Calu3 (cell line): ENCODE data around the gene IFIH1. TPM values are rescaled to one million over a fixed set of nuclear protein-coding genes. Genes with fewer than 3 reads are reported as not detected.
A peak's percentile ranks its signal among the peaks of the same experiment; 100 is the strongest.

Experiments used
- BruUV-seq: library from RNA; stranded (reverse); fragments of 400-500 nt; replicated peaks from 2 replicates; lab custom pipeline; 2021; lab: Mats Ljungman, UMichigan
- CTCF ChIA-PET: fragments of 300-600 bp; sonication (Branson Sonifier 250); formaldehyde crosslinking; loops from one replicate; lab custom pipeline; 2022; ENCODE audit warnings: antibody characterized with exemption; lab: Charles Lee
- DNase-seq: peaks from one replicate; pipeline ENCODE4 v3.0.0; 2022
- H3K27ac Mint-ChIP-seq: one replicate; pipeline ENCODE4 v1.8.0; 2022; ENCODE audit warnings: mixed read lengths; ENCODE audit not compliant: unreplicated experiment
- H3K27me3 Mint-ChIP-seq: one replicate; pipeline ENCODE4 v1.8.0; 2022; ENCODE audit warnings: mixed read lengths; ENCODE audit not compliant: unreplicated experiment
- H3K36me3 Mint-ChIP-seq: one replicate; pipeline ENCODE4 v1.8.0; 2022; ENCODE audit warnings: mild to moderate bottlenecking, moderate library complexity, mixed read lengths; ENCODE audit not compliant: insufficient read depth, unreplicated experiment
- H3K4me1 Mint-ChIP-seq: one replicate; pipeline ENCODE4 v1.8.0; 2022; ENCODE audit warnings: mild to moderate bottlenecking, low read depth, mixed read lengths; ENCODE audit not compliant: unreplicated experiment
- H3K4me3 Mint-ChIP-seq: one replicate; pipeline ENCODE4 v1.8.0; 2022; ENCODE audit warnings: mild to moderate bottlenecking, low read depth, moderate library complexity, mixed read lengths; ENCODE audit not compliant: unreplicated experiment
- H3K9me3 Mint-ChIP-seq: one replicate; pipeline ENCODE4 v1.8.0; 2022; ENCODE audit warnings: low read depth, mixed read lengths; ENCODE audit not compliant: unreplicated experiment
- CTCF ChIP-seq: fragments of 200-600 bp; IDR thresholded peaks from one replicate; pipeline ENCODE4 v1.8.0; 2022; ENCODE audit warnings: antibody characterized with exemption; ENCODE audit not compliant: unreplicated experiment
- intact Hi-C: fragments of 100-400 bp; cut with micrococcal nuclease; formaldehyde crosslinking; loops from one replicate; pipeline ENCODE4 v1.10.0; 2022; ENCODE audit not compliant: unreplicated experiment
- total RNA-seq: library from RNA; stranded (reverse); gene quantifications from 2 replicates; pipeline ENCODE4 v1.2.3, GENCODE V29; 2022

Gene IFIH1
- total RNA-seq, 1 experiment from 2014 or later = 63.7 TPM

GRCh38 chr2:162312853-162313252 lies 5.6 kb downstream of the IFIH1 start:
- peaks cover 26% of the 10 kb centered on the region for H3K4me1 Mint-ChIP-seq
- CTCF ChIA-PET = interaction anchor here (1.3 kb wide), 1 partner anchor 22 kb away, joined by 3 read pairs; no protein-coding TSS in a partner anchor
- H3K9me3 Mint-ChIP-seq = no peaks in the 10 kb centered on the region
- no TSS peak for BruUV-seq
- TF ChIP-seq CTCF = no peak
- H3K27ac Mint-ChIP-seq = no peak overlapping the region
- H3K36me3 Mint-ChIP-seq = peaks cover 32% of the 10 kb centered on the region
- H3K27me3 Mint-ChIP-seq = no peaks in the 10 kb centered on the region
- H3K4me3 Mint-ChIP-seq = no peak overlapping the region
- intact Hi-C loops = no loop called here
- no peak for DNase-seq

GRCh38 chr2:162308747-162309503 lies 9.6 kb downstream of the IFIH1 start:
- Mint-ChIP-seq H3K4me1 (peaks cover 10% of the 10 kb centered on the region), H3K27ac (peak overlapping the region; percentile 21), H3K27me3 (no peaks in the 10 kb centered on the region), H3K9me3 (no peaks in the 10 kb centered on the region), H3K36me3 (peaks cover 10% of the 10 kb centered on the region), H3K4me3 (no peak overlapping the region)
- DNase-seq = no peak
- no TSS peak for BruUV-seq
- intact Hi-C loops = no loop called here
- no peak for TF ChIP-seq CTCF
- CTCF ChIA-PET = interaction anchor here (0.7 to 1.0 kb wide), 3 partner anchors 9 to 48 kb away, joined by 3 to 4 read pairs (median 3); no protein-coding TSS in a partner anchor

GRCh38 chr2:162305901-162306300 lies 12.6 kb downstream of the IFIH1 start:
- BruUV-seq = no TSS peak
- Mint-ChIP-seq H3K27me3 (no peaks in the 10 kb centered on the region), H3K36me3 (peaks cover 10% of the 10 kb centered on the region), H3K27ac (no peak overlapping the region), H3K4me1 (peaks cover 10% of the 10 kb centered on the region), H3K9me3 (no peaks in the 10 kb centered on the region), H3K4me3 (no peak overlapping the region)
- no peak for DNase-seq
- CTCF ChIA-PET = no interaction called here
- intact Hi-C loops = no loop called here
- TF ChIP-seq CTCF = no peak

GRCh38 chr2:162301877-162302276 lies 16.6 kb downstream of the IFIH1 start:
- TF ChIP-seq CTCF = no peak
- CTCF ChIA-PET = interaction anchor here (0.9 to 1.0 kb wide), 2 partner anchors 12 to 81 kb away, joined by 3 to 4 read pairs; no protein-coding TSS in a partner anchor

More at GRCh38 chr2:162301877-162302276, 16.6 kb downstream of the IFIH1 start:
- Mint-ChIP-seq H3K27ac (no peak overlapping the region), H3K4me1 (no peaks in the 10 kb centered on the region), H3K4me3 (no peak overlapping the region), H3K9me3 (no peaks in the 10 kb centered on the region), H3K27me3 (no peaks in the 10 kb centered on the region), H3K36me3 (no peaks in the 10 kb centered on the region)
- intact Hi-C loops = loop anchor here (1.0 kb wide), 1 partner anchor 149 kb away; no protein-coding TSS in a partner anchor
- DNase-seq = no peak
- BruUV-seq = no TSS peak
